K562 (cell line): ENCODE results near the gene HOXA13.

ENCODE experiments used
- CEBPB ChIP-seq: fragments of 450-650 bp; IDR thresholded peaks from 2 replicates; pipeline ENCODE4 v1.6.1; 2016; ENCODE audit warnings: missing genetic modification characterization, missing compliant biosample characterization
- FOXM1 ChIP-seq, 2 experiments: fragments of 450-650 bp in 1 of 2; sonication (generic) in 1 of 2; formaldehyde crosslinking in 1 of 2; IDR thresholded peaks; 2 replicates each; pipeline versions ENCODE4 v1.6.1 to v1.9.0; 2017 to 2022; ENCODE audit warnings: low read depth in 2 of 2, mild to moderate bottlenecking in 2 of 2, missing genetic modification reagents in 1 of 2, moderate library complexity in 1 of 2
- POLR2AphosphoS5 ChIP-seq: IDR thresholded peaks from 2 replicates; pipeline ENCODE4 v1.6.1; 2011; ENCODE audit warnings: mild to moderate bottlenecking, low read depth, low read length, moderate library complexity; ENCODE audit not compliant: control insufficient read depth, insufficient read depth
- TFE3 ChIP-seq: fragments of 450-650 bp; formaldehyde crosslinking; IDR thresholded peaks from 2 replicates; pipeline ENCODE4 v1.4.0; 2020; ENCODE audit warnings: mild to moderate bottlenecking, mixed read lengths
- ZNF740 ChIP-seq, 3 experiments: fragments of 200-800 bp in 1 of 3; sonication (Bioruptor generic) in 1 of 3; sonication (generic) in 1 of 3; formaldehyde crosslinking in 1 of 3; IDR thresholded peaks; 2 replicates each; pipeline versions ENCODE4 v1.6.1 to v1.8.0; 2016 to 2022; ENCODE audit warnings: mild to moderate bottlenecking in 2 of 3, missing compliant biosample characterization in 2 of 3, missing genetic modification characterization in 2 of 3, missing genetic modification reagents in 1 of 3

- TF ChIP-seq POLR2AphosphoS5, result no peak
- TF ChIP-seq ZNF740 (CRISPR knock-in tag; IDR thresholded peaks at IDR 0.05), result no peak
- no peak for TF ChIP-seq ZNF740 (tag; IDR thresholded peaks at IDR 0.05)
- no peak for TF ChIP-seq CEBPB (tag)
- TF ChIP-seq FOXM1 (IDR thresholded peaks at IDR 0.05; ENCODE audit: low read depth), result no peak
- no peak for TF ChIP-seq FOXM1 (CRISPR knock-in tag; IDR thresholded peaks at IDR 0.05; ENCODE audit: low read depth)
- no peak for TF ChIP-seq TFE3 (CRISPR knock-in tag)
Observed at GRCh38 chr7:27160145-27160545, 39.7 kb downstream of the HOXA13 start.
